ENCODE results near the gene PTS.

GRCh38 chr11:112247201-112247600 is 21.0 kb downstream of the PTS start:
- TF ChIP-seq CTCF (IDR thresholded peaks at IDR 0.05) (no peak), POLR2A (IDR thresholded peaks at IDR 0.05) (no peak)

Measured in esophagus squamous epithelium (tissue), 4 donors.